Brain microvascular endothelial cell (primary cell): Measurements from ENCODE around the gene TNRC6C.
"Not testable (repeated sequence)": the region's sequence is repeated elsewhere in the genome, so short reads cannot be mapped to it uniquely, and the experiment has no call there.

ENCODE experiments used
- DNase-seq: peaks from one replicate; pipeline ENCODE4 v3.0.0-alpha.2; 2020
- H3K27ac ChIP-seq: fragments of 250-450 bp; sonication (Bioruptor Pico); 2 replicates; pipeline ENCODE4 v1.5.1; 2020; ENCODE audit warnings: mild to moderate bottlenecking, moderate library complexity
- H3K27me3 ChIP-seq: fragments of 250-450 bp; sonication (Bioruptor Pico); replicated peaks from 2 replicates; pipeline ENCODE4 v1.5.1; 2020; ENCODE audit warnings: mild to moderate bottlenecking
- H3K36me3 ChIP-seq: fragments of 250-450 bp; sonication (Bioruptor Pico); replicated peaks from 2 replicates; pipeline ENCODE4 v1.5.1; 2020; ENCODE audit warnings: mild to moderate bottlenecking
- H3K4me3 ChIP-seq: 2 replicates; pipeline ENCODE4 v1.5.1; 2011; ENCODE audit warnings: low read depth, mild to moderate bottlenecking, control low read depth, low read length, moderate library complexity
- in situ Hi-C: cut with HindIII; loops from 2 replicates; pipeline ENCODE4 v1.10.0; 2017; ENCODE audit warnings: low sequenced_read_pairs, low pct_ligation_motif_present
- TF ChIP-seq, protein P1 (sequence below): IDR thresholded peaks from 2 replicates; pipeline ENCODE4 v1.5.1; 2011; ENCODE audit warnings: low read depth, mild to moderate bottlenecking, moderate library complexity, low read length, control low read depth, inconsistent platforms; ENCODE audit errors: missing control alignments

Gene TNRC6C

DNA sequence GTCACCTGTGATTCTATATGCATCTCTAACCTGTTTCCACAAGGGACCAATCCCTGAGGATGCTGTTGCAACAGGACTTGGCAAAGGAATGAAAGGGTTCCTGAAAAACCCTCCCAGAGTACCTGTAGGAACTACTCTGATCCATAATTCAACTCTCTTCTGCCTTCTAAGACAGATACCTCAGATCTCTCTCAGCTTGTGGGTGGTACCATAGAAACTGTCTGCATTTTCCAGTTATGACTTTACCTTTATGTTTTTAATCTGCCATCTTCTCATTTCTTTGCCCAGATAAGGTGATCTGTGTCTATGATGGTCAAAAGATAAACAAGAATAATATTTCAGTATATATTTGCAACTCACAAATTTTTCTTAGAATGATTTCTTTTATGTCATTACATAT is 105.0 kb downstream of the TNRC6C start:
- TF ChIP-seq, protein P1, sequence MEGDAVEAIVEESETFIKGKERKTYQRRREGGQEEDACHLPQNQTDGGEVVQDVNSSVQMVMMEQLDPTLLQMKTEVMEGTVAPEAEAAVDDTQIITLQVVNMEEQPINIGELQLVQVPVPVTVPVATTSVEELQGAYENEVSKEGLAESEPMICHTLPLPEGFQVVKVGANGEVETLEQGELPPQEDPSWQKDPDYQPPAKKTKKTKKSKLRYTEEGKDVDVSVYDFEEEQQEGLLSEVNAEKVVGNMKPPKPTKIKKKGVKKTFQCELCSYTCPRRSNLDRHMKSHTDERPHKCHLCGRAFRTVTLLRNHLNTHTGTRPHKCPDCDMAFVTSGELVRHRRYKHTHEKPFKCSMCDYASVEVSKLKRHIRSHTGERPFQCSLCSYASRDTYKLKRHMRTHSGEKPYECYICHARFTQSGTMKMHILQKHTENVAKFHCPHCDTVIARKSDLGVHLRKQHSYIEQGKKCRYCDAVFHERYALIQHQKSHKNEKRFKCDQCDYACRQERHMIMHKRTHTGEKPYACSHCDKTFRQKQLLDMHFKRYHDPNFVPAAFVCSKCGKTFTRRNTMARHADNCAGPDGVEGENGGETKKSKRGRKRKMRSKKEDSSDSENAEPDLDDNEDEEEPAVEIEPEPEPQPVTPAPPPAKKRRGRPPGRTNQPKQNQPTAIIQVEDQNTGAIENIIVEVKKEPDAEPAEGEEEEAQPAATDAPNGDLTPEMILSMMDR = no peak
- no peak overlapping the region for H3K4me3 ChIP-seq
- H3K27me3 ChIP-seq = no peaks in the 10 kb centered on the region
- no peaks in the 10 kb centered on the region for H3K36me3 ChIP-seq
- no peak for DNase-seq
- in situ Hi-C loops = no loop called here
- no peak overlapping the region for H3K27ac ChIP-seq

DNA sequence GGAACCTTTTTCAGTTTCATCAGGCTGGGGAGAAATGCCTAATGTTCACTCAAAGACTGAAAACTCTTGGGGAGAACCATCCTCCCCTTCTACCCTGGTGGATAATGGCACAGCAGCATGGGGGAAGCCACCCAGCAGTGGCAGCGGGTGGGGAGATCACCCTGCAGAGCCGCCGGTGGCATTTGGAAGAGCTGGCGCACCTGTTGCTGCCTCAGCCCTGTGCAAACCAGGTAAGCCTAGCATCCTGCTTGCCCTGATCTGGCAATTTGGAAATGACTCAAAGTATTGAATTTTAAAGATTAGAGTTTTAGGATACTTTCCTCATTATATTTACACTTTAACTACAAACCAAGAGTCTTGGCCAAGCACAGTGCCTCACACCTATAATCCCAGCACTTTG is 106.2 kb downstream of the TNRC6C start:
- Histone ChIP-seq H3K27ac (no peak overlapping the region), H3K36me3 (no peaks in the 10 kb centered on the region), H3K27me3 (no peaks in the 10 kb centered on the region), H3K4me3 (no peak overlapping the region)
- TF ChIP-seq, protein P1 = no peak
- in situ Hi-C loops = no loop called here
- DNase-seq = no peak

DNA sequence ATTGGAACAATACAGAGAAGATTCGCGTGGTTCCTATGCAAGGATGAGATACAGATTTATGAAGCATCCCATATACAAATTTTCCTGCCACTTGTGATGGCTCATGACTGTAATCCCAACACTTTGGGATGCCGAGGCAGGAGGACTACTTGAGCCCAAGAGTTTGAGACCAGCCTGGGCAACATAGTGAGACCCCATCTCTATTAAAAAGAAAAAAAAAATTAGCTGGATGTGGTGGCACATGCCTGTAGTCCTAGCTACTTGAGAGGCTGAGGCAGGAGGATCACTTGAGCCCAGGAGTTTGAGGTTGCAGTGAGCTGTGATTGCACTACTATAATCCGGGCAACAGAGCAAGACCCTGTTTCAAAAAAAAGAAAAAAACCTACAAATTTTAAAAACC is 108.5 kb downstream of the TNRC6C start:
- DNase-seq, H3K36me3 ChIP-seq: not testable (repeated sequence)

DNA sequence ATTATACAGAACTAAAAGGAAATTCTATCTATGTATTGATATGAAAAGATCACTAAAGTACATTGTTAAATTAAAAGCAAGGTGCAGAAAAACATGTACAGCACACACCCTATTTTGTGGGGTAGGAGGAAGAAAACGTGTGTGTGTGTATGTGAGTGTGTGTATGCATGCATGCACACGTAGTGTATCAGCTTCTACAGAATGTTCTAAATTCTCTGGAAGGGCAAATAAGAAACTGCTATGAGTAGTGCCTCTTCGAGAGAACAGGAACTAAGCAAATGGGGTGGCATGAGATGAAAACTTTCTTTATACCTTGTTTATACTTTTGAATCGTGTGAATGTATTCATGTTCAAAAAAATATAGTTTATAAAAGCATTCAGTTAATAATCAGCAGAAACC is 111.2 kb downstream of the TNRC6C start:
- Histone ChIP-seq H3K27ac (no peak overlapping the region), H3K4me3 (no peak overlapping the region), H3K27me3 (no peaks in the 10 kb centered on the region), H3K36me3 (peaks cover 7% of the 10 kb centered on the region)
- TF ChIP-seq, protein P1 = no peak
- in situ Hi-C loops = no loop called here
- no peak for DNase-seq

More for the DNA sequence above, 108.5 kb downstream of the TNRC6C start:
- H3K27me3 ChIP-seq, H3K27ac ChIP-seq, in situ Hi-C loops, H3K4me3 ChIP-seq: not testable (repeated sequence)

DNA sequence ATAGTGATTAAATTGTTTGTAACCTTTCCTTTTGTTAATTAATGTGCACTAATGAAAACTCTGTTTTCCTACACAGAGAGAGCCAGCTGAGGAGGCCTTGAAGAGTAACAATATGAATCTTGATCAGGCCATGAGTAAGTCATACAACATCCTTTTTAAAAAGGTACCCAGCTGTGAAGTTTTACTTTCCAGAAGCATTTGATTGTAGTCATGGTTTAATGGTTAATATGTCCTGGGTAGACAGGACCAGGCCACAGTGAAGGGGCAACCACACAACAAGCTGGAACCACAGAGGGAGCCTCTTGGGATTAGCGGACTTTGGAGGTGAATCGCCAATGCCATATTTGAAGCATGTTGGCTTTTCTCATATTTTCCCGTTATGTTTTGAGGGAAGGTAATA is 114.5 kb downstream of the TNRC6C start:
- Histone ChIP-seq H3K4me3 (no peak overlapping the region), H3K27me3 (no peaks in the 10 kb centered on the region), H3K27ac (no peak overlapping the region), H3K36me3 (peaks cover 10% of the 10 kb centered on the region)
- TF ChIP-seq, protein P1 = no peak
- in situ Hi-C loops = no loop called here
- DNase-seq = no peak

DNA sequence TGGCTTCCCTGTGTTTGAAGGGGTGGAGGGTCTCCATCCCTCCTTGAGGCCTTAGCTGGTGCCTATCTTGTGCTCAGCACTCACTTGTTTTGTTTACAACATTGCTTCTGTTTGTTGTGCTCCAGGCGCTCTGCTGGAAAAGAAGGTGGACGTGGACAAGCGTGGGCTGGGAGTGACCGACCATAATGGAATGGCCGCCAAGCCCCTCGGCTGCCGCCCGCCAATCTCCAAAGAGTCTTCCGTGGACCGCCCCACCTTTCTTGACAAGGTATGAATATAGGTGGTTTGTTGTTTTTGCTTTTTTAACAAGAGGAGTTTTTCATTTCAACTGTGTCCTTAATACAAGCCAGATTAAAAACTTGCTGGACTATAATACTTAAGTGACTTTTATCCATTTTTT is 116.5 kb downstream of the TNRC6C start:
- in situ Hi-C loops = no loop called here
- TF ChIP-seq, protein P1 = no peak
- H3K27me3 ChIP-seq = no peaks in the 10 kb centered on the region
- H3K36me3 ChIP-seq = peaks cover 10% of the 10 kb centered on the region
- DNase-seq = no peak
- no peak overlapping the region for H3K4me3 ChIP-seq
- H3K27ac ChIP-seq = no peak overlapping the region
